ENCODE measurements around the gene LCE4A.

LCE4A gene

DNA sequence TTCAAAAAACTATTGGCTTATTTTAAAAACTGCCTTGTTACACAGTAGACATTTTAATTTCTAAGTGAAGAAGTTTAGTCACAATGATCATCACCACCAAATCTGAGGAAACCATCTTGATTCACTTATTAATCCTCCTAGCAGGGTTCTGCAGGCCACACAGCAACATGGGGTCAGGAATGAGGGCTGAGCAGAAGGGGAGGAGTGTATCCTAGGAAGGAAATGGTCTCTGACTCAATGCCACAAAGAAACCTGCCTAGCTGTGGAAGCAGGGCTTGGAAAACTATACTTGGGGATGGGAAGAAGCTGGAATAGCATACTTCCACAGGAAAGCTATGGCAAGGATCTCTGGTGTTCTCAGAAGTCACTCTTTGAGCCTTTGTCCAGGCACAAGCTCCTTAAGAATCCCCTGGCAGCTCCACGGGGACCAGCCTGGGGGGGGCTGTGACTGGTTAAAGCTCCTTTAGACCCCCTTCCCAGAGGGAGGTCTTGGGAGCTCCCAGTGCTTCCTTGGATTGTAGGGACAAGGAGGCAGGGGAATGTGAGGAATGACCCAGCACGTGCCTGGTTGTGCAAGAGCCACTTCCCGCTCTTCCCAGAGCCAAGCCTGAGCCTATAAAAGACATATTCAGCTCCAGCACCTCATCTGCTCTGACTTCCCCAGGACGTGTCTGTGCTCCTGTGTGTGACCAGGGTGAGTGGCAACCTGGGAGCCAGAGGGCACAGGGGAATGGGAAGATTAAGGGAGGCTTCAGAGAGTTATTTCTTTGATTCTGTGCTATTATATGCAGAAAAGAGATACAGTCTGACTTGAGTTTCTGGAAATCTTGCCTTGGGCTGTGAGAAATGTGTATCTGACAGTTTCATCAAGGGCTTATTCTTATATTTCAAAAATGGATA, 10.0 kb upstream of the LCE4A start, which contains the start of gene LCE2A:
TSS of gene LCE2A (plus strand) at position 645 of the 900 bp plus-strand sequence. CDS start 557 bp downstream, outside the sequence.
- Histone ChIP-seq H2AFZ (ENCODE audit: low read length) (no peak within 1 kb of the TSS), H3K9me3 (ENCODE audit: low read length) (no peaks in the 10 kb centered on the region), H3K4me1 (ENCODE audit: insufficient read depth, low read length, severe bottlenecking) (no peaks in the 10 kb centered on the region), H3K4me2 (ENCODE audit: low read length) (no peak within 1 kb of the TSS), H4K20me1 (ENCODE audit: insufficient read depth, low read length) (no peaks in the 10 kb centered on the region), H3K79me2 (ENCODE audit: insufficient read depth, low read length) (no peaks in the 10 kb centered on the region), H3K9me2 (ENCODE audit: low read depth, low read length) (no peaks in the 10 kb centered on the region), H3K9ac (ENCODE audit: low read length) (no peak within 1 kb of the TSS), H3F3A (ENCODE audit: insufficient read depth, low read length) (no peaks in the 10 kb centered on the region), H3K27me3 (ENCODE audit: insufficient read depth, low read length) (no peaks in the 10 kb centered on the region), H3K4me3 (ENCODE audit: low read depth, low read length, poor library complexity, severe bottlenecking) (no peak within 1 kb of the TSS), H3K36me3 (ENCODE audit: insufficient read depth, low read length) (no peaks in the 10 kb centered on the region), H3K27ac (ENCODE audit: low read depth, low read length, poor library complexity, severe bottlenecking) (no peak within 1 kb of the TSS)
- no peak for TF ChIP-seq EZH2 (IDR thresholded peaks at IDR 0.05; ENCODE audit: borderline replicate concordance, low read length)
- TF ChIP-seq, protein P1, sequence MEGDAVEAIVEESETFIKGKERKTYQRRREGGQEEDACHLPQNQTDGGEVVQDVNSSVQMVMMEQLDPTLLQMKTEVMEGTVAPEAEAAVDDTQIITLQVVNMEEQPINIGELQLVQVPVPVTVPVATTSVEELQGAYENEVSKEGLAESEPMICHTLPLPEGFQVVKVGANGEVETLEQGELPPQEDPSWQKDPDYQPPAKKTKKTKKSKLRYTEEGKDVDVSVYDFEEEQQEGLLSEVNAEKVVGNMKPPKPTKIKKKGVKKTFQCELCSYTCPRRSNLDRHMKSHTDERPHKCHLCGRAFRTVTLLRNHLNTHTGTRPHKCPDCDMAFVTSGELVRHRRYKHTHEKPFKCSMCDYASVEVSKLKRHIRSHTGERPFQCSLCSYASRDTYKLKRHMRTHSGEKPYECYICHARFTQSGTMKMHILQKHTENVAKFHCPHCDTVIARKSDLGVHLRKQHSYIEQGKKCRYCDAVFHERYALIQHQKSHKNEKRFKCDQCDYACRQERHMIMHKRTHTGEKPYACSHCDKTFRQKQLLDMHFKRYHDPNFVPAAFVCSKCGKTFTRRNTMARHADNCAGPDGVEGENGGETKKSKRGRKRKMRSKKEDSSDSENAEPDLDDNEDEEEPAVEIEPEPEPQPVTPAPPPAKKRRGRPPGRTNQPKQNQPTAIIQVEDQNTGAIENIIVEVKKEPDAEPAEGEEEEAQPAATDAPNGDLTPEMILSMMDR (IDR thresholded peaks at IDR 0.05; ENCODE audit: low read length) = no peak

DNA sequence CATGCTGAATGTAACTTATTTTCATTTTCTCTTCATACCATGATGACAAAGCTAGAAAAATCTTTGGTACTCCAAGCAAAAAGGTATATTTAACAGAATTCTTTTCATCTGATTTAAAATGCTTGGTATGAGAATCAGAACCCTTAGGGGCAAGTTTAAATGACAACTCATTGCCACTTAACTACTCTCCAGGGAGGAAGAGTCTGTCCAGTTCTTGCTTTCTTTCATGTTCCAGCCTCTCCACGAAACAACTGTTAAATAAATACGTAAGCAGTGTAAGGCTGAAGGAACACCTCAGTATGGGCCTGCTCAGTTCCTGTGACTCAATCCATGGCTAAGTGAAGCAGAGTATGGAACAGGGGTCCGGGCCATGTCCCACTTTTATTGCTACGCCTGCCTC, 8.2 kb upstream of the LCE4A start:
- TF ChIP-seq EZH2 (IDR thresholded peaks at IDR 0.05; ENCODE audit: borderline replicate concordance, low read length) = no peak
- TF ChIP-seq, protein P1 (IDR thresholded peaks at IDR 0.05; ENCODE audit: low read length) = no peak
- Histone ChIP-seq H3K4me2 (ENCODE audit: low read length) (no peak overlapping the region), H3K27ac (ENCODE audit: low read depth, low read length, poor library complexity, severe bottlenecking) (no peak overlapping the region), H3K9me3 (ENCODE audit: low read length) (no peaks in the 10 kb centered on the region), H3K36me3 (ENCODE audit: insufficient read depth, low read length) (no peaks in the 10 kb centered on the region), H3K27me3 (ENCODE audit: insufficient read depth, low read length) (no peaks in the 10 kb centered on the region), H3K9ac (ENCODE audit: low read length) (no peak overlapping the region), H3K9me2 (ENCODE audit: low read depth, low read length) (no peaks in the 10 kb centered on the region; the same call in 1 of the 2 replicates), H3K79me2 (ENCODE audit: insufficient read depth, low read length) (no peaks in the 10 kb centered on the region), H4K20me1 (ENCODE audit: insufficient read depth, low read length) (no peaks in the 10 kb centered on the region), H2AFZ (ENCODE audit: low read length) (no peak overlapping the region), H3F3A (ENCODE audit: insufficient read depth, low read length) (no peaks in the 10 kb centered on the region), H3K4me3 (ENCODE audit: low read depth, low read length, poor library complexity, severe bottlenecking) (no peak overlapping the region), H3K4me1 (ENCODE audit: insufficient read depth, low read length, severe bottlenecking) (no peaks in the 10 kb centered on the region)

DNA sequence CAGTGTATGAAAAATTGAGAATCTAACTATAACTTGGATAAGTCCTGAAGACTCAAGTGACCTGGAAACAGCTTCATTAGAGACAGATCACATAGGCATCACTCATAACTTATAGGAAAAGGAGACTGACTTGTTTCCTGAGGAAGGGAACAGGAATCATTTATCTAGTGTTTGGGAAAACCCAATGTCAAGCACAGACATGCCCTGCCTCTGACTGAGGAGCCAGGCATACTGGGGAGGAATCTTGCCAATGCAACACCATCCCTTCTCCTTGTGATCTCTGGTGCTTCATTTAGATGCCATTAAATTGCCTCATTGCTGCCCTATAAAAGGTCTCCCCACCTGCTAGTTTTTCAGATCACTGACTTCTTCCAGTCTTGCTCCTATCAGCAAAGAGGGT, 10.3 kb downstream of the LCE4A start:
- Histone ChIP-seq H3K9me2 (ENCODE audit: low read depth, low read length) (no peaks in the 10 kb centered on the region), H3K4me3 (ENCODE audit: low read depth, low read length, poor library complexity, severe bottlenecking) (no peak overlapping the region), H3K27me3 (ENCODE audit: insufficient read depth, low read length) (no peaks in the 10 kb centered on the region), H3K9me3 (ENCODE audit: low read length) (no peaks in the 10 kb centered on the region), H3K4me1 (ENCODE audit: insufficient read depth, low read length, severe bottlenecking) (no peaks in the 10 kb centered on the region), H3K9ac (ENCODE audit: low read length) (no peak overlapping the region), H3K79me2 (ENCODE audit: insufficient read depth, low read length) (no peaks in the 10 kb centered on the region), H3F3A (ENCODE audit: insufficient read depth, low read length) (no peaks in the 10 kb centered on the region), H3K4me2 (ENCODE audit: low read length) (no peak overlapping the region), H4K20me1 (ENCODE audit: insufficient read depth, low read length) (no peaks in the 10 kb centered on the region), H3K27ac (ENCODE audit: low read depth, low read length, poor library complexity, severe bottlenecking) (no peak overlapping the region), H3K36me3 (ENCODE audit: insufficient read depth, low read length) (no peaks in the 10 kb centered on the region), H2AFZ (ENCODE audit: low read length) (no peak overlapping the region)
- no peak for TF ChIP-seq EZH2 (IDR thresholded peaks at IDR 0.05; ENCODE audit: borderline replicate concordance, low read length)
- TF ChIP-seq, protein P1 (IDR thresholded peaks at IDR 0.05; ENCODE audit: low read length) = no peak

All from OCI-LY1 (cell line).